GM20431 (cell line): ENCODE results near the gene MCCD1.
"Not testable (repeated sequence)": the region's sequence is repeated elsewhere in the genome, so short reads cannot be mapped to it uniquely, and the experiment has no call there.

Experiments used
- in situ Hi-C: fragments of 300-500 bp; cut with MseI, MboI; formaldehyde crosslinking; loops from one replicate; pipeline ENCODE4 v1.15.0; 2020; ENCODE audit warnings: low sequenced_read_pairs; ENCODE audit not compliant: unreplicated experiment

Gene MCCD1

GRCh38 chr6:31509036-31509435 lies 19.7 kb upstream of the MCCD1 start:
- in situ Hi-C loops: not testable (repeated sequence)

DNA sequence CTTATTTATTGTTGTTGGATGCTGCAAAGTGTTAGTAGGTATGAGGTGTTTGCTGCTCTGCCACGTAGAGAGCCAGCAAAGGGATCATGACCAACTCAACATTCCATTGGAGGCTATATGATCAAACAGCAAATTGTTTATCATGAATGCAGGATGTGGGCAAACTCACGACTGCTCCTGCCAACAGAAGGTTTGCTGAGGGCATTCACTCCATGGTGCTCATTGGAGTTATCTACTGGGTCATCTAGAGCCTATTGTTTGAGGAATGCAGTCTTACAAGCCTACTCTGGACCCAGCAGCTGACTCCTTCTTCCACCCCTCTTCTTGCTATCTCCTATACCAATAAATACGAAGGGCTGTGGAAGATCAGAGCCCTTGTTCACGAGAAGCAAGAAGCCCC lies 18.8 kb upstream of the MCCD1 start:
- in situ Hi-C loops: no loop called here

DNA sequence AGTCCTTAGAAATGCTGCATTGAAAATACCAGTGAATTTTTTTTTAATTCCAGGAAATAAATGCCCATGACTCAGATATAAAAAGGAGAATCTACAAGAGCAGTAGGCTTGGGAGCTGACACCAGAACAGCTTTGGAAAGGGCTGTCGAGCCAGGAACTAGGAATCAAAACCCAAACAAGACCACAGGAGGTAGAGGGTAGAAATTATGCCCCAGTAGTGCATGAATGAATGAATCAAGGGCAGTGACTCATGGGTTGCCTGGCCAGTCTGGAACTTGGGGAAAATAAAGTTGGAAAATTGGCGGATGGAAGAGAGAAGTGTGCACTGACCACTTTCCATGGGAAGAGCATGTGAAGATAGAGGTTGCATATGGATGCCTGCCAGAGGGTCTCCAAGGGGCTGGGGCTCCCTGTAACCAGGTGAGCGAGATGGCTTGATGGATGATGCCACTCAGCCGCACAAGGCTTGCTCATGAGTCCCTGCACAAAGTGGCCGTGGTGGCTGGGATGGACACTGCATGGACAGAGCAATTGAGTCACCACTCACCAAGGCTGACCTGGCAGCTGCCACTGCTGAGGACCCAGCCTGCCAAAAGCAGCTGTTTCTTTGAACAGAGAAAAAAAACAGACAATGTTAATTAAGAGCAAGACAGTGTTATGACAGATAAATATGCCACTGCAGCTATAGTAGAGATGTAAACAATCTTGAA lies 15.2 kb upstream of the MCCD1 start:
- in situ Hi-C loops: no loop called here

DNA sequence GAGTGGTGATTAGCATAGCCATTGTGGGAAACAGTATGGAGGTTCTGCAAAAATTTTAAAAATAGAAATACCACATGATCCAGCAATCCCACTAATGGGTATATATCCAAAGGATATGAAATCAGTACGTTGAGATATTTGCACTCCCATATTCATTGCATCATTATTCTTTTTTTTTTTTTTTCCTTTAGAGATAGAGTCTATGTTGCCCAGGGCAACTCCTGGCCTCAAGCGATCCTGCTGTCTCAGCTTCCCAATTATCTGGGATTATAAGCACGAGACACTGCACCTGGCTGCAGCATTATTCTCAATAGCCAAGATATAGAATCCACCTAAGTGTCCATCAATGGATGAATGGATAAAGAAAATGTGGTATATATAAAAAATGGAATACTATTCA lies 6.9 kb upstream of the MCCD1 start:
- in situ Hi-C loops: no loop called here

- in situ Hi-C loops: no loop called here
These were observed 3.2 kb upstream of the MCCD1 start for GRCh38 chr6:31525553-31525931.

DNA sequence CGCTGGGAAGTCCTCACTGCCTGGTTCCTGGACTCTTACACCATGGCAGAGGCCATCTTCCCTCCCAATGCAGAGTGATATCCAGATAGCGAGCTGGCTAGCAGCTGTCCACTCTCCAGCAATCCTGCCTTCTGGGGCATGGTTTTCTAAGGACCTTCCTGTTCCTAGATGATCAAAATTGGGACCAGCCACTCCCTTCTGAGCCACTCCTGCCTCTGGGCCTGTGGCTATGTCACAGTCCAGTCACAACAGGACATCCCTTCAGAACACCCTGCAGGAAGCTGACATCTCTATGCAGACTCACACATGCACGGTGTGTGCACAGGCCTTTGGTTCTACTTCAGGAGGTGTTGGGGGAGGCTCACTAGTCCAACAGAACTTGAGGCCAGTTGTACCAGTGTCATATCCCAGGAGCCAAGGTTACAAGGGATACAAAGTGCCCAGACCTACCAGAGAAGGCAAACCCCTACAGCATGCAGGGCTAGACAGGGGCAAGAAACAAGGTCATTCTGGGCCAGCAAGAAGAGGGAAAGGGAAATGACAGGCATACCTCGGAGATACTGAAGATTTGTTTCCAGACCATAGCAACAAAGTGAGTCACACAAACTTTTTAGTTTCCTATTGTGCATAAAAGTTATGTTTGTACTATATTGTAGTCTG lies 2.7 kb upstream of the MCCD1 start:
- in situ Hi-C loops: no loop called here

DNA sequence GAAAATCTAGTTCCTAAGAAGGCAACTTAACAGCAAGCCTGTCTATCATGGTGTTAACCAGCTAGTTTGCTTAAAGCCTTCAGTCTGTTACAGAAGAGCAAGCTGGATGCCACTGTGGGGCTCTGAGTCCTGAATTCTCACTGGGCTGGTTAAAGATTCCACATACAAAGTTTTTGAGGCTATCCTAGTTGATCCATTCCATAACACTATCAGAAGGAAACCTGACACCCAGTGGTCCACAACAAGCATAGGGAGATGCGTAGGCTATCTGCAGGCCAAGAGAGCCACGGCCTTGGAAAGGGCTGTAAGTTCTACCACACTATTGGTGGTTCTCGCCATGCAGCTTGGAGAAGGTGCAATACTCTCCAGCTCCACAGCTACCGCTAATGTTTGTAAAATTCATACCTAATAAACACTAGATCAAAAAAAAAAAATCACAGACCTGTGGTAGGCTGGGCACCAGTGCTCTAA lies 420 bp upstream of the MCCD1 start:
- in situ Hi-C loops: no loop called here

GRCh38 chr6:31529329-31530150 lies 778 bp downstream of the MCCD1 start:
- in situ Hi-C loops: no loop called here

GRCh38 chr6:31530659-31531058 lies 1.9 kb downstream of the MCCD1 start:
- in situ Hi-C loops: no loop called here

DNA sequence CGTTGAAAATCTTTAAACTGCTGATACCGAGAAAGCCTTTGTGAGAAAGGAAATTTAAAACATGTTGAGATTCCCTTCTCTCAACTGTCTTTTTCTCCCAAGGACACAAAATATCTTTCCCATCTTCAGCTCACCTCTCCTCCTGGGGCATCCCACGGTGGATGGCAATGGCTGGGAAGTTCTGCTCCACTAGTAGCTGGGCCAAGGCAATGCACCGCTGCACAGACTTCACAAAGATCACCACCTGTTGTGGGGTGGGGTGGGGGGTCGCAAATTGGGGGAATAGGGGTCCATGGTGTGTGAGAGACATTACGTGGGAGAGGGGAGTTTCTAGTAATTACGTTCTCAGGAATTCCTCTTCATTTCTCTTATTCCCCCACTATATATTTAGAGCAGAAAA lies 2.4 kb downstream of the MCCD1 start:
- in situ Hi-C loops: no loop called here

DNA sequence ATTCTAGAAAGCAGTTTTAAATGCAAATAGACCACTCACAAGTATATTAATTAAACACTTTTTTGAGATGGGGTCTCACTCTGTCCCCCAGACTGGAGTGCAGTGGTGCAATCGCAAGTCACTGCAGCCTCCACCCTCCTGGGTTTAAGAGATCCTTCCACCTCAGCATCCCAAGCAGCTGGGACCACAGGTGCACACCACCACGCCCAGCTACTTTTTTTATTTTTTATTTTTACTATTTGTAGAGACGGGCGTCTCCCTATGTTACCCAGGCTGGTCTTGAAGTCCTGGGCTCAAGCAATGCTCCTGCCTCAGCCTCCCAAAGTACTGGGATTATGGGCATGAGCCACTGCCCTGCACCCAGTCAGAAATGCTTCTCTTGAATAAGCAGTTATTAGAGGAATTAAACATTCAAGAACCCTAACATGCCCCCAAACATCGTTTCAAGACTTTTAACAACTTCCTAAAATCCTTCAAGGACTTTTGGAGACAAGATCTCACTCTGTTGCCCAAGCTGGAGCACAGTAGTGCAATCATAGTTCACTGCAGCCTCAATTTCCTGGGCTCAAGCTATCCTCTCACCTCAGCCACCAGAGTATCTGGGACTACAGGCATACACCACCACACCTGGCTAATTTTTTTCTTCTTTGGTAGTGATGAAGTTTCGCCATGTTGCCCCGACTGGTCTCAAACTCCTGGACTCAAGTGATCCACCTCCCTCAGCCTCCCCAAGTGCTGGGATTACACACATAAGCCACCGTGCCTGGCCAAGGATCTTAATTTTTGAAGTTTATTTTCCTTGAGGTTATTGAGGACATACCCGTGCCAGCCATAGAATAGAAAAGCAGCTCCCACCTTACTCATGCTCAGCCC lies 3.2 kb downstream of the MCCD1 start:
- in situ Hi-C loops: no loop called here

DNA sequence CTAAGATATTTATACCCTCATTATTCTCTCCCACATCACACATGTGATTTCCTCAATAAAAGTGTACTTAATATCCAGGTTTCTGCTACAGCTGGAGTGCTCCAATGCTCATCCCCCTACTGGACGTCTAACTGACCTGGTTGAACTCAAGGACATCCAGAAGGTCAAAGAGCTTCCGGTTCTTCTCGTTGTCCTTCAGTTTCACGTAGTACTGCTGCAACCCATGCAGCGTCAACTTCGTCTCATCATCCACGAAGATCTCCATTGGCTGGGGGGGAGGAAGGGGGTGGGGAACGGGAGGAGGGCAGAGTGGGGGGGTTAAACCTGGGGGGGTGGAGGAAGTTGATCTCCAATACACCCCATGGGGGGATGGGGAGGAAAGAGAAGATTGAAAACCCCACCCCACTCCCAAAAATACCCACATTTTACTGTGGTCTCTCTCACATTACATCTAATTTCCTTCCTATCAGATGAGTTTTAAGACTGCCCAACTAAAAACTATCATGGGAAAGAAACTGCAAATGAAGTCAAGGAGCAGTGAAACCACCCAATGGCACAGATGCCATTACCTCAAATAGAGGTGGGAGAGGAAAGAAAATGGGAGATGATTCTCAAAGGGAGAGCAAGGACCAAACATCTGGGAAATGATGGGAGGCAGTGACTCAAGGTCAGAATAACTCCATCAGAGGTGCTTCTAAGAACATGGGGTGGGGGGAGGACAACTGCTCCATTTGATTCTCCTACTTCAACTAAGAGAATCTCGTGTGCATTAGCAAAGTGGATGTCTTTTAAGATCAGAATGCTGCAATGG lies 4.1 kb downstream of the MCCD1 start:
- in situ Hi-C loops: no loop called here

- in situ Hi-C loops: no loop called here
These were observed 4.7 kb downstream of the MCCD1 start for GRCh38 chr6:31533455-31533841.

- in situ Hi-C loops: no loop called here
These were observed 5.2 kb downstream of the MCCD1 start for GRCh38 chr6:31534011-31534410.

DNA sequence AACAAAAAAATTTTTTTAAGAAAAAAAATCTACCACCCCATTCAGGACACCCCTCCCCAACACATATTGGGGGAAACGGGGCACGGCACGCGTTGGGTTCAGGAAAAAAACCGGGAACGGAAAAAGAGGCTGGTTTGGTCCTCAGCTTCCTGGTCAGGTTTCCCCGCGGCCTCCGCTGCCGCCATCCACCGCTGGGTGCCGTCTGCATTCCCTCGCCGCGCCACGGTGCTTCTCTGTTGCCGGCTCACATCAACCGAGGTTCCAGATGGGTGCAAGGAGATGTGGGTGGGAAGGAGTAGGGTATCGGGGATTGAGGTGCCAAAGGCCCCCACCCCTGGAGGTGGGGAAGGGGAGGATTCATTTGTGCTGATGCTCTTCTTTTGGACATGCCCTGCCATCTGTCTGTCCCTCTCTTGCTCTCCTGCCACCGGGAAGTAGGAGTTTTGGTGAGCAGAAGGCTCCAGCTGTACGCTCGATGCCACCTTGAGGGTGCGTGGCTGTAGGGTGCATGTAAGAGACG lies 5.8 kb downstream of the MCCD1 start:
- in situ Hi-C loops: no loop called here

DNA sequence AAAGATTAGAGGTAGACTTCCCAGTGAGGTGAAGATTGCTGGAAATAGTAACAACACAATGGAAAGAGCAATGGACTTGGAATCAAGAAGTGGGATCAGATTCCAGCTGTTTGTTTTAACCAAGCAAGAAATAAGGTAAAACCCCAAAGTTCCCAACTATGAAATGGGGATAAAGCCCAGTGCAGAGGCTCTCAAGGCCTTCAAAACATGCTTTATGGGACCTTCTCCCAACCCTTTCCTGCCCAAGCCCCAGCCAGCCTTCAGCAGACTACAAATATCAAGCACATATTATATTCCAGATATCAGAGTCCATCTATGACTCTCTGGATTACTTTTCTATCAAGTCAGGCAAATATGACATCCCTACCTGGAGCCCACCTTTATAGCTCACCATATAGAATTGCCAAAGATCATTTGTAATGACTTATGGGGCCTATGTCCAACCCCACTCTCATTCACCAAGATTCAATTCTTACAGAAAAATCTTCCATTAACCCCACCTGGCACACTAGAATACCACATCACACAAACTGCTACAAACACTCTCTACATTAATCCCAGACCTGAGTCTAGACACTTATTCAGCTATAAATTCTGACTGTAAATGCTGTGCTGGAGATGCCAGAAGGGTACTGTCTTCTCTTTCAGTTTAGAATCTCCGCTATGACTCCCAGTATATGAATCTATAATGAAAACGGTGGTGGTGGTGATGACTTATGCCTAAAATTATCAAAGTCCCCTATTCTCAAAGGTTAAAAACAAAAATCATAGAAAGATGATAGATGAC lies 7.0 kb downstream of the MCCD1 start:
- in situ Hi-C loops: no loop called here

DNA sequence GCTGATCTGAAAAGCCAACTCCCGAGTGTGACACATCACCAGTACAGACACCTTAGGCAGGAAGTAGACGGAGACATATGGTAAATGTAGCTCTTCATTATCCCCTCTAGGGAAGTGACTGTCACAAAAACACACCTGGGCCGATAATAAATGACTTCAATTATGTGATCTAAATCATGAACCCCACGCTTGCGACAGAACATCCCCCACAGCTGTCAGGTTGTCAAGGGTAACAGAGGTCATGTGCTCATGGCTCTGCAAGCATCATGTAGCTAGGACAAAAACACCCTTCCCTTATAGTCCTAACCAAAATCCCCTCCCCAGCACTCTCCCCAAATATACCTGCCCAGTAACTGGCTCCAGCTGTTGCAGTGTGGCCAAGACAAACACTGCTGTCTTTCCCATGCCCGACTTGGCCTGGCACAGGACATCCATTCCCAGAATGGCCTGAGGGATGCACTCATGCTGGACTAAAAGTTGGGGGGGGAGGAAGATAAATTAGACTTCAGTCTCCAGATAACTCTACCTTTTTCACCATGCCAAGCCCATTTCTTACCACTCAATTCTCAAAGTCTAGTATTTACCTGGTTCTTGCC lies 10.1 kb downstream of the MCCD1 start:
- in situ Hi-C loops: no loop called here

- in situ Hi-C loops: no loop called here
These were observed 11.9 kb downstream of the MCCD1 start for GRCh38 chr6:31540640-31541039.
